GM18499 (cell line): ENCODE measurements around the gene SLC9C1.
A peak's percentile ranks its signal among the peaks of the same experiment; 100 is the strongest.

Experiments
- ATAC-seq: cut with Tn5 transposase; IDR thresholded peaks from one replicate; pipeline ENCODE4 v1.9.1; 2021; ENCODE audit warnings: moderate number of reproducible peaks; ENCODE audit not compliant: insufficient read depth, unreplicated experiment

The SLC9C1 gene

GRCh38 chr3:112308151-112308911 lies 14.3 kb upstream of the SLC9C1 start:
- ATAC-seq = no peak

GRCh38 chr3:112307557-112307956 lies 13.5 kb upstream of the SLC9C1 start:
- no peak for ATAC-seq

GRCh38 chr3:112306825-112307224 lies 12.8 kb upstream of the SLC9C1 start:
- no peak for ATAC-seq

- ATAC-seq = no peak
These were observed 10.6 kb upstream of the SLC9C1 start for GRCh38 chr3:112304611-112305010.

- ATAC-seq = no peak
These were observed 9.8 kb upstream of the SLC9C1 start for GRCh38 chr3:112303764-112304325.

GRCh38 chr3:112302881-112303763 lies 9.1 kb upstream of the SLC9C1 start:
- ATAC-seq = no peak

- ATAC-seq = no peak
These were observed 8.3 kb upstream of the SLC9C1 start for GRCh38 chr3:112302150-112302830.

- ATAC-seq = no peak
These were observed 4.8 kb upstream of the SLC9C1 start for GRCh38 chr3:112298781-112299180.

- no peak for ATAC-seq
These were observed 3.7 kb upstream of the SLC9C1 start for GRCh38 chr3:112297714-112298113.

GRCh38 chr3:112289011-112289410 lies 5.0 kb downstream of the SLC9C1 start:
- ATAC-seq = no peak

- no peak for ATAC-seq
These were observed 13.8 kb downstream of the SLC9C1 start for GRCh38 chr3:112280266-112280665.

GRCh38 chr3:112273536-112273935 lies 20.5 kb downstream of the SLC9C1 start:
- ATAC-seq = no peak

- no peak for ATAC-seq
These were observed 32.3 kb downstream of the SLC9C1 start for GRCh38 chr3:112261742-112262141.

- ATAC-seq = no peak
These were observed 33.5 kb downstream of the SLC9C1 start for GRCh38 chr3:112260563-112260962.

GRCh38 chr3:112253301-112253971 lies 40.6 kb downstream of the SLC9C1 start:
- ATAC-seq = no peak

GRCh38 chr3:112247900-112248299 lies 46.1 kb downstream of the SLC9C1 start:
- peak; percentile 63 for ATAC-seq

- ATAC-seq = no peak
These were observed 46.7 kb downstream of the SLC9C1 start for GRCh38 chr3:112247350-112247749.

GRCh38 chr3:112233083-112233482 lies 60.9 kb downstream of the SLC9C1 start:
- ATAC-seq = no peak

GRCh38 chr3:112231727-112232126 lies 62.3 kb downstream of the SLC9C1 start:
- no peak for ATAC-seq

GRCh38 chr3:112230033-112230432 lies 64.0 kb downstream of the SLC9C1 start:
- ATAC-seq = no peak
